Measurements from ENCODE around the gene E2F8.
"Not testable (repeated sequence)": the region's sequence is repeated elsewhere in the genome, so short reads cannot be mapped to it uniquely, and the experiment has no call there.

The E2F8 gene, protein sequence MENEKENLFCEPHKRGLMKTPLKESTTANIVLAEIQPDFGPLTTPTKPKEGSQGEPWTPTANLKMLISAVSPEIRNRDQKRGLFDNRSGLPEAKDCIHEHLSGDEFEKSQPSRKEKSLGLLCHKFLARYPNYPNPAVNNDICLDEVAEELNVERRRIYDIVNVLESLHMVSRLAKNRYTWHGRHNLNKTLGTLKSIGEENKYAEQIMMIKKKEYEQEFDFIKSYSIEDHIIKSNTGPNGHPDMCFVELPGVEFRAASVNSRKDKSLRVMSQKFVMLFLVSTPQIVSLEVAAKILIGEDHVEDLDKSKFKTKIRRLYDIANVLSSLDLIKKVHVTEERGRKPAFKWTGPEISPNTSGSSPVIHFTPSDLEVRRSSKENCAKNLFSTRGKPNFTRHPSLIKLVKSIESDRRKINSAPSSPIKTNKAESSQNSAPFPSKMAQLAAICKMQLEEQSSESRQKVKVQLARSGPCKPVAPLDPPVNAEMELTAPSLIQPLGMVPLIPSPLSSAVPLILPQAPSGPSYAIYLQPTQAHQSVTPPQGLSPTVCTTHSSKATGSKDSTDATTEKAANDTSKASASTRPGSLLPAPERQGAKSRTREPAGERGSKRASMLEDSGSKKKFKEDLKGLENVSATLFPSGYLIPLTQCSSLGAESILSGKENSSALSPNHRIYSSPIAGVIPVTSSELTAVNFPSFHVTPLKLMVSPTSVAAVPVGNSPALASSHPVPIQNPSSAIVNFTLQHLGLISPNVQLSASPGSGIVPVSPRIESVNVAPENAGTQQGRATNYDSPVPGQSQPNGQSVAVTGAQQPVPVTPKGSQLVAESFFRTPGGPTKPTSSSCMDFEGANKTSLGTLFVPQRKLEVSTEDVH

DNA sequence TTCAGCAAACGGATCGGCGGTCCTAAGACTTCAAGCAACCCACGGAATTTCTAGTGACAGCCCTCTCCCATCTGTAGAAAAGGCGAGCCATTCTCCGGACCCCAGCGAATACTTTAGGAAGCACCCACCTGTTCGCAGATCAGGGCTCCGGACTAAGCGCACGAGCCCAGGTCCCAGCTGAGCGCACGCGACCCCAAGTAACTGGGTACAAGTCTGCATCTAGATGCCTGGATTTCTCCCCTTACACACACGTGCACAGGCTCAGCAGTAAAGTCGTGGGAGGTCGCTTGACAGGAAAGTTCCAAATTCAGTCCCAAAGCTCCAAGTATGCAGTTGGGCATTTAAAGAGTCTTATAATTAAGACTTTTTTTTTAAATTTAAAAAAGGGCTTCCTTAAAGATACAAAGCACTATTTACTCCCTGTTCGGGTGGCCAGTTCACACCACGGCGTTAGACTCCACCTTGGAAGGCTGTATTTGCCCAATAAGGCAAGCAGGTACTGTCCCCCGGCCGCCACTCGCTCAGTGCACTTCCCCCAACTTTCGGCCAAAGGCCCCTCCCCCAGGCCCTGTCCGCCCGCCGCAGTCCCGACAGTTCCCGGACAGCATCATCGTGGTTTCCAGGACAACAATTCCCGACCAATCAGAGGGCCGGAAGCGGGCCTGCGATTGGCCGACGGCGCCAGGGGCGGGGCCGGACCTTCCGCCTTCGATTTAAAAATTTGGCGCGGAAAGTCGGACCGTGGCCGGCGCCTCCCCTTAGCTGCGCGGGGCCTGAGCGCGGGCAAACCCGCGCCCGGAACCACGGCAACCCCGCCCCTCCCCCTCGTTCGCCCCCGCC is at the start of gene E2F8:
Gene E2F8 (minus strand): TSS at position 526 of the 840 bp plus-strand sequence. CDS start 824 bp downstream, outside the sequence.
- peak; percentile 86 to 88 for DNase-seq

DNA sequence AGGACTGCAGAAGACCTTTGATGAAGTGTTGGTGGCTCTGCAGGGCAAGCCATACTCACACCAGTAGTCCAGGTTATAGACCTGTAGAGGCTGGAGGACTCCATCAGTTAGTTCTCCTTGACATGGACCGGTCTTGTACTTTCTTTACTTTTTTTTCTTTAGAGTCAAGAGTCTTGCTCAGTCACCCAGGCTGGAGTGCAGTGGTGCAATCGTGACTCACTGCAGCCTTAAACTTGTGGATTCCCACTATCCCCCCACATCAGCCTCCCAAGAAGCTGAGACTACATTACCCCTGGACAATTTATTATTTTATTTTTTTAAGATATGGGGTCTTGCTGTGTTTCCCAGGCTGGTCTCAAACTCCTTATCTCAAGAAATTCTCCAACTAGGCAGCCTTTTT is 49.6 kb upstream of the E2F8 start:
- DNase-seq = no peak

DNA sequence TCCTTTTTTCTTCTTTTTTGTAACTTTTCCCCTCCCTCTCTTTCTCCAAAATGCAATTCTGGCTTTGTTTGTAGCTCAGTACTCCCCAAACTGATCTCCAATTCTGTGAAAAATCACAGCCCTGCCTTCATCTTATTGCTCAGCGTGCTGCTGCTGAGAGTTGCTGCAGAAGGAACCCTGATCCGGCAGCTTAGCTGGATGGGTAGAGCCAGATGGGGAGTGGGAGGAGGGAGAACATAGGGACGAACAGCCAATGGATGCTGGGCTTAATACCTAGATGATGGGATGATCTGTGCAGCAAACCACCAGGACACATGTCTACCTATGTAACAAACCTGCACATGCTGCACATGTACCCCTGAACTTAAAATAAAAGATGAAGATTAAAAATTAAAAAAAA is 47.5 kb upstream of the E2F8 start:
- DNase-seq = no peak

DNA sequence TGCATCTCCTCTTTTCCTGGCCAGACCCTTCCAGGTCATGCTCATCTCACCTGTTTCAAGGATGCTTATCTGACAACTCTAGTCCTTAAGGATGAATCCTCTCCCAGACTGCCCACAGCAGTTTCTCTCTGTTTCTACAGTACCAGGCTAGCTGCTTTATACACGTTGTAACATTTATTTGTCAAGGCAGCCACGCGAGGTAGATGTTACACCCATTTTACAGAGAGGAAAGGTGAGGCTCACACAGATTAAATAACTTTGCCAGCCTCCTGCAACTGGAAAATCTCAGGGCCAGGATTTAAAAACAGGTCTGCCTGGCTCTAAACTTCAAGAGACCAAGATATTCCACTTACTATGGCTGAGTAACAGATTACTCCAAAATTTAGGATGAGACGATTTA is 45.7 kb upstream of the E2F8 start:
- no peak for DNase-seq

DNA sequence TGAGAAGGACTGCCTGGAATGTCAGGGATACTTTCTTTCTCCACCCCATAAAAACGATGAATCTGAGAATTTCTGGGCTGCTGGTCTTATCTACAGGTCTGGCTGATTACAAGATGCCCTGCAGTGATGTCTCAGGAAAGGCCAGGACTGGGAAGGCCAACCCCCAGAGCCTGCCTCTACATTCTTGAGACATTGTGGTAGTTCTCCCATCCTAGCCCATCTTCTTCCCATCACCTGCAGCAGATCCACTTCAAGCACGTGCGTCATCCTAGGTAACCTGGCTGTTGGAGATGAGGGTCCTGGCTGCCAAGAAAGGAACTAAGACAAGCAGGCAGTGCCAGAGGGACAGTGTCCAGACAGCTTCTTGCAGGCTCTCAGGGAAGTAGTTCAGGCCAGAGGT is 44.1 kb upstream of the E2F8 start:
- no peak for DNase-seq

DNA sequence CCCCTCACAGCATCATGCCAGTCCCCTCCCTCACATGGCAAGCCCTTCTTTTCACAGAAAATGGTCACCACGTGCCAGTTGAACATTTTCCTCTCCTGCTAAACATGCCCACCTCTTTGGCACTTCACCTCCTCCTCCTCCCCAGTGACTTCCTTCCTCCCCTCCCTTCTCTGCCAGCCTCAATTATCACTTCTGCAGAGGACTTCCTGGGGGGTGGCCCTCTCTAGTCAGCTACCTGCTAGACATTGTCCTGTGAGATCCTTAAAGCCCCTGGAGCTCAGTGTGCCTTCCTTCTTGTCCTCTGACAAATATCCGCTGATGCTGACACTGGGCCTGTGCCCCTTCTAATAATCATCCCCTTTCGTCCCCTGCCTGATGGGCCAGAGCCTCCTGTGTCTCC is 43.2 kb upstream of the E2F8 start:
- DNase-seq = no peak

DNA sequence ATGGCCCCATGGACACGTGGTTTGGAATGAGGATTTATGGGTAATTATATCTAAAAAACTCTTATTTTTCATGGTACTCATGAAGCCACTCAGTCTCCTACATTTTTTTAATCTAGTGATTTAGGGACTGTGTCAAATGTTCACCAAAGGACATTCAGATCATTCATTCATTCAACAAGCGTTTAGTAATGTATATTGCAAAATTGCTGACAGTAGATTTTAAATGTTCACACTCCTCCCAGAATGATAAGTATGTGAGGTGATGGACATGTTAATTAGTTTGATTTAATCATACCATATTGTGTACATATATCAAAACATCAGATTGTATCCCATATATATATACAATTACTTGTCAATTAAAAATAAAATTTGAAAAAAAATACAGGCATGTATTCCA is 40.8 kb upstream of the E2F8 start:
- no peak for DNase-seq

DNA sequence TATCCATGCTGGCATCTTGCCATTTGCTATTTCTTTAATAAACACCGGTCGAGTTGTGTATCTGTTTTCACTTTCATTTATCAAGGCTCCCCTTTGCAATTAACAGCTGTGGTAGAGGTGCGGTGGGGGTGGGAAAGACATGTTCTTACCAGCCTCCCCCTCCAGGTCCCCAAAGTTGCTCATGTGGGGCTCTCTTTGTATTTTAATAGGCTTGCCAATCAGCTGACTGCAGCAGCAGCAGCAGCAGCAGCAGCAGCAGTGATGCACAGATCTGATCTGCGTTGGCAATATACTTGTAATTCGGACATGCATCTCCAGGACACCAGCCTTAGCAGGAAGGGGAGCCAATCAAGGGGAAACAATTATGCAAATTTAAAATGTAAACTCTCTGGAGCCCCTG is 40.3 kb upstream of the E2F8 start:
- no peak for DNase-seq

DNA sequence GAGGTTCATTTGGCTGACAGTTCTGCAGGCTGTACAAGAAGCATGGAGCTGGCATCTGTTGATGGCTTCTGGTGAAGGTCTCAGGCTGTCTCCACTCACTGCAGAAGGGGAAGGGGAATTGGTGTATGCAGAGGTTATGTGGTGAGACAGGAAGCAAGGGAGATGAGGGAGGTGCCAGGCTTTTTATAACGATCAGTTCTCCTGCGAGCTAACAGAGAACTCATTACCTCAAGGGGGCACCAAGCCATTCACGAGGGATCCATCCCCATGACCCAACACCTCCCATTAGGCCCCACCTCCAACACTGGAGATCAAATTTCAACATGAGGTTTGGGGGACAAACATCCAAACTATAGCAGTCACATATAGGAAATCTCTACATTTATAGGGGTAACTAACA is 38.7 kb upstream of the E2F8 start:
- peak; percentile 14 to 31 for DNase-seq

DNA sequence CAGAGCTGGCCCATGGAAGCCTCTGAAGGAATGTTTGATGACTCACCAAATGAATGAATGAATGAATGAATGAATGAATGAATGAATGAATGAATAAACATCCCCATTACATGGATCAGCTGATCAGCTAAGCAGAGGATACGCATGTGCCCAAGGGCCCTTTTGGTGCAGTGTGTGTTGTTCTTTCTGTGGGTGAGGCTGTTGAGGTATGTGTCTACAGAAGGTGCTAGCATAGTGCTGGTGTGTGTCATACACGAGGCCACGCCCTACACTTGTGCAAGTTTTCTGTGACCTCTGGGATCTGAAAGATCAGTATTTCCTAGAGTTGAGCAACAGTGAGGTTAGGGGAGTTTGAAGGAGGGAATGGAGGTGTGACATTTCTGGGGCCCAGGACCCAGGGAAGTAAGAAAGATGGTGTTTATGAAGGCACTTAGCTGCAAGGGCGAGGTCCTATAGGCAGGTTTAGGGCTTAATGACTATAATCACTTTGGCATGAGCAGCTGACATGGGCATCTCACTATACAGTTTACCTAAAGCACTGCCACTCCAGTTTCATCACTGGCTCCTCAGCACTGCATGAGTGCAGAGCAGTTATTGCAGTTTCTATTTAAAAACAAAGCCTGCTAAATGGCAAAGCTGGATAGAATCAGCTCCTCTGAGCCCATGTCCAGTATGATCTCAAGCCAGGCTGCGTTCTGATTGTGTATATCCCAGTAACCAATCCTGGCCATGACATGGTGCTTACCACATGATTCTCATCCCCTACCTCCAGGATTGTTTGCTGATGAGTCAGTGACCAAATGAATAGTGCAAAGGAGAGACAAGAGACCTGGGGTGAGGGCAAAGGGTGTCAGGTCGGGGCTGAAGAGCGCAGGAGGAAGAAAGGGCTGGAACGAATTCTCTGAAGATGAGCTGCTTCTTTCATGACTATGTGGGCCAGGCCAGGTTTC is 36.4 kb upstream of the E2F8 start:
- DNase-seq = no peak

DNA sequence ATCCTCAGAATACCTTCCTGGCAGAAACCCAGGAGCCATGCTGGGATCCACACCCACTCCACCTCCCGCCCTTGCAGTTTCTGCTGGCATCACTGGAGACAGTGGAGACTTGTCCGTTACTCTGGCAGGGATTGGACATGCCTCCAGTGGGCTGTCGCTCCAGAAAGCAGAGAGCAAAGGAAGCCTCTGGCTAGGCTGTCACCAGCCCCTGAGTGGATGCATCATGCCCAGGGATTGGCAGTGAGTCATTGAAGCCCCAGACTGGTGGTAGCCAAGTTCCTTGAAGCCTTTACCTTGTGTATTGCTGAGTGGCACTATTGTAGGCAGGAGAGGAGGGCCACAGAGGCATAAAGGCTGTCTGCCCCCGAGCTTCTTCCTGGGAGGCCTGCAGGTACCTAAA is 34.8 kb upstream of the E2F8 start:
- DNase-seq = no peak

DNA sequence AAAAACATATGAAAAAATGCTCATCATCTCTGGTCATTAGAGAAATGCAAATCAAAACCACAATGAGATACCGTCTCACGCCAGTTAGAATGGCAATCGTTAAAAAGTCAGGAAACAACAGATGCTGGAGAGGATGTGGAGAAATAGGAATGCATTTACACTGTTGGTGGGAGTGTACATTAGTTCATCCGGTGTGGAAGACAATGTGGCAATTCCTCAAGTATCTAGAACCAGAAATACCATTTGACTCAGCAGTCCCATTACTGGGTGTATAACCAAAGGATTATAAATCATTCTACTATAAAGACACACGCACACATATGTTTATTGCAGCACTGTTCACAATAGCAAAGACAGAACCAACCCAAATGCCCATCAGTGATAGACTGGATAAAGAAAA is 32.5 kb upstream of the E2F8 start:
- DNase-seq = not testable (repeated sequence)

DNA sequence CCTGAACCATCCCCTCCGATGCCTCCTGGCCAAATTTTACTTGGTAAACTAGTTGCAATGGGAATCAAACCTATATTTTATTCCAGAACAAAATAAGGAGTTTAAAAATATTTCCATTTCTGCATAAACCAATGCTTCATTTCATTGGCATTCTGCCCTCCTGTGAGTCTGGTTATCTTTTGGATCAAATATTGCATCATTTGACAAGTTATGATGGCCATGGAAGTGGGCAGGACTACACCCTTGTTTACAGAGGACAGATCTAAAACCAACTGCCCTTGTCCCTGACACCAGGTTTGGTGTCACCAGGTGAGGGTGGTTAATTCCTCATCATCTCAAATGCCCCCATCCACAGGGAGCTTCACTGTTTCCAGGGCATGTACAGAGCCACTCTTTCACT is 28.2 kb upstream of the E2F8 start:
- DNase-seq = no peak

DNA sequence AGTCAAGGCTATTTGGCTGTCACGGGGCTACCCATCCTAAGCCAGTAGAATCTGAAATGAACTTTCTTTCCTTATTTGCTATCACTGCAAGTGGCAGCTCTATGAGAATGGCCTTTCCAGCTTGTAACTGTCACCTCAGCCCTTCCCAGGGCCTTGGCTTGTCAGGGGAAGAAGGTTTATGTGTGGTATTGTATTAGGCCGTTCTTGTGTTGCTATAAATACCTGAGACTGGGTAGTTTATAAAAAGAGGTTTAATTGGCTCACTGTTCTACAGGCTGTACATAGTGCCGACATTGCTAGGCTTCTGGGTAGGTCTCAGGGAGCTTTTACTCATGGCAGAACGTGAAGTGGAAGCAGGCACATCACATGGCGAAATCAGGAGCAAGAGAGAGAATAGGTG is 26.8 kb upstream of the E2F8 start:
- no peak for DNase-seq

DNA sequence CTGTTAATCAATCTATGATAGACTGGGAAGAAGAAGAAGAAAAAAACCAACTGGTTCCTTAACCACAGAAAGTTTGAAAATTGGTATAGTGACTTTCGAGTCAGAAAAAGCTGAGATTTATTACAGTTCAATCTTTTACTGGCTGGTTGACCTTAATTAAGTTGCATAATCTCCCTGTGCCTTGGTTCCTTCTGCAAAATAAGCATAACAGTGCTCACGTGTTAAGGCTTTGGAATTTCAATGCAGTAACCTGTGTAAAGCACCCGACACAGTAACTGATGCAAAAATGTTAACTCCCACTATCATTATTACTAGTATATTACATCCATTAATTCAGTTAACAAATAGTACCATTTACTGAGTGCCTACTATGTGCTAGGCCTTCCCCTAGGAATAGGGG is 22.6 kb upstream of the E2F8 start:
- DNase-seq = no peak

DNA sequence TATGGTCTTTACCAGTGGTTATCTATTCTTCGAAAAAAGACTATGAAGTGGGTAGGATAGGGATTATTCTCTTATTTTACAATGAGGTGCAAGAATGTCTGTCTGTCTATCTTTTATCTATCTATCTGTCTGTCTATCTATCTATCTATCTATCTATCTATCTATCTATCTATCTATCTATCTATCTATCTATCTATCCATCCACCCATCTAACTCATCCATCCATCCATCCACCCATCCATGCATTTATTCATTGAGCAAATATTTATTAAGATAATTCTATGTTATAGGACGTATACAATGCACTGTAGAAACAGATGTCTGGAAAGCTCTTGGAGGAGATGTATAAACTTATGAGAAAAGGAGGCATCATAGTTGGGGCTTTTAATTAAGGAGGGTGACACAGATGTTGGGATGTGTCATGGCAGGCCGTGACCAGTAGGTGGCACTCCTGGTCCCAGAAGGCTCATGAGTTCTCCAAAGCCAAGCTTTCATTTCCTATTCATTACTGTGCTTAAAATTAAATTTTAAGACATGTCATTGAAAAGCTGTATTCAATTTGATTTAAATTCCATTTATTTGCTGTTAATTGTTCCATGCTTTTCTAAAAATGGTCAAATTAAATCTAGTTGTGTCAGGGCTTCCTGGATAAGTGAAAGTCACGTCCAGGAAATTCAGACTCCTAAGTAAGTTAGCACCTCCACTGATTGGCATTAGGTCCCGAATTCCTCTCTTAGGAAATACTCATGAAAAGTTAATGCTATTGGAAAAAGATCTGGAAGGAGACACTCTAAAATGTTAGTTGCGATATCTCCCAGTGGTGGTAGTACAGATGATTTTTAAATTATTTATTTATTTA is 19.0 kb upstream of the E2F8 start:
- DNase-seq = peak; percentile 63 to 66

DNA sequence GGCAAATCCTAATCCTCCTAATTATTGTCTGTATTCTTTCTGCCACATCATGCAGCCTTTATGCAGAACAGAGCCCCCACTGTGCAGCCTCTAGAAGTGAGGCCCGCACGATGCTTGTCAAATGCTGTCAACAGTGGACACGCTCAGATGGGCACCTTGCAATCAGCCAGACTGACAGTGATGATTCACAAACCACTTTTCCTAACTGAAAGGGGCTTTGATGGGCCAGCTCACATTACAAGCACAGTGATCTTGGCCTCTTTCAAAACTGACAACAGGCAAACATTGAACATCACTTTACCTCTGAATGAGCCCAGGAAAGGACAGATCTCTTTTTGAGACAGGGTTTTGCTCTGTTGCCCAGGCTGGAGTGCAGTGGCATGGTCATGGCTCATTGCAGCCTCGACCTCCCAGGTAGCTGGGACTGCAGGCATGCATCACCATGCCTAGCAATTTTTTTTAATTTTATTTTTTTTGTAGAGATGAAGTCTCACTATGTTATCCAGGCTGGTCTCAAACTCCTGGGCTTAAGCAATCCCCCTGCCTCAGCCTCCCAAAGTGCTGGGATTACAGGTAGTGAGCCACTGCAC is 18.0 kb upstream of the E2F8 start:
- DNase-seq = no peak

DNA sequence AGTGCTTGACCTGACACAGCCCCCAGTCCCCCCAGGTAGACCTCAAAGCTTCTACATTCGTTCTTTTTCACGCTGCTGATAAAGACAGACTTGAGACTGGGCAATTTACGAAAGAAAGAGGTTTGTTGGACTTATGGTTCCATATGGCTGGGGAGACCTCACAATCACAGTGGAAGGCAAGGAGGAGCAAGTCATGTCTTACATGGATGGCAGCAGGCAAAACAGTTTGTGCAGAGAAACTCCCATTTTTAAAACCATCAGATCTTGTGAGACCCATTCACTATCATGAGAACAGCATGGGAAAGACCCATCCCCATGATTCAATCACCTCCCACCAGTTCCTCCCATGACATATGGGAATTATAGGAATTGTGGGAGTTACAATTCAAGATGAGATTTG is 13.7 kb upstream of the E2F8 start:
- not testable (repeated sequence) for DNase-seq

DNA sequence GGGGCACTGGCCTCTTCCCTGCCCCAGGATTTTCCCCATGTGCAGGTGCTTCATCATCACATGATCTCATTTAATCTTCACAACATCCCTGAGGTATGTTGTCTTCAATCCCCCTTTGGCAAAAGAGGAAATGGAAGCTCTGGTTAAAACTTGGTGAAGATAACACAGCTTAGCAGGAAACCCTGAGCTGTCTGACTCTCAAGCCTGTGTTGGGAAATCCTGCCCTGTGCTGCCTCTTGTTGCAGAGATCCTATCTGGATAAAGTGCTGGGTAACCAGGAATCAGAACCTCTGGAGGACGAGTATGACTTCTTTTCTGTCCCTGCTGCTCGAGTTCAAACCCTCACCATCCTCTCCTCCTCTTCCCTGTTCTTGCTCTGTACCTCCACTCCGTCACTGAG is 13.1 kb upstream of the E2F8 start:
- peak; percentile 26 to 46 for DNase-seq

DNA sequence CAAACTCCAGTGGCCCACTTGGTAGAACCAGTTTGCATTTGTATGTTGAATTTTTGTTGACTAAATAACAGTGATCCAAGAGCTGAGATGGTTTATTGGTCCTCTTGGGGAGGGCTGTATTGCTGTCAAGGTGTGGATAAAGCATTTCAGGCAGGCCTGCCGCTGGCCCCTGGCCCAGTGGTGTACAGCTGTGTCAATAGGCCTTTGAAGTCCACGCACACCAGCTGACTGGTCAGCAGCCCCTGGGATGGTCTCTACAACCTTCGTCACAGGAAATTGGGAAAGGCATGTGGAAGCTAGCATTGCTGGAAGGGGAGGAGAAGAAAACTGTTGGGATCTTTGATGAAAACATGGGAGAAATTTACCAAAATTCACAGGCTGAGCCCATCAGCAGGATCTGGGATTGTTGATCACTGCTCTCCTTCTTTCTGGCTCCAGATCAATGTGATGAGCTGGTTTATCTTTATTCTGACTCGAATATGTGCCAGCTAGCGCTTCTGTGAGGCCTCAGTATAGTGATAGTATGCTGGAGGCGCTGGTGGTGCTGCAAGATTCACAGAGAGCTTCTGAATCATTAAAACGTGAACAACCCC is 12.5 kb upstream of the E2F8 start:
- no peak for DNase-seq

All from Kasumi-1 (cell line).